ENCODE data around the gene PAGR1. TPM values are rescaled to one million over a fixed set of nuclear protein-coding genes. Genes with fewer than 3 reads are reported as not detected.

Gene PAGR1
- total and polyA plus RNA-seq, 2 of the 13 experiments (the other 11 are each of a cell fraction or from before 2014, with no cell fraction given), result 9.8 to 66.4 TPM

DNA sequence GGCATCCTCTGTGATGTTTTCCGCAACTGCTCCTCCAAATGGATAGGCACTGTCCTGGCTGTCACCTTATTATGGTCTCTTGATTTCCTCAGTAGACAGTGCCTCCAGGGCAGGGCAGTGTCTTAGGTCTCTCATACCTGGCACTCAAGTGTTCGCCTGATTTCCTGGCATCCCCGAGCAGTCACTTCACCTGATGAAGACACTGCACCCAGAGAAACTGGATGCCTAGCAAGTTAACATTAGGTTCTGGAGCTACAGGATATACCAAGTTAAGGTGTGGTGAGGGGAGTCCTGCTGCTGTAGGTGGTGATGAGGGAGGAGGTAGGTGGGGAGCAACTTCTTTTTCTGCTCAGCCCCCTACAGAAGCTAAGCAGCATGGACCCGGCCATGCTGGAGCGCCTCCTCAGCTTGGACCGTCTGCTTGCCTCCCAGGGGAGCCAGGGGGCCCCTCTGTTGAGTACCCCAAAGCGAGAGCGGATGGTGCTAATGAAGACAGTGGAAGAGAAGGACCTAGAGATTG is 13.5 kb upstream of the PAGR1 start:
- in situ Hi-C loops (cut with HindIII; ENCODE audit: extremely low pct_ligation_motif_present, low pct_unique_long_range_greater_than_20kb), result loop anchor here (25.0 kb wide), 1 partner anchor 860 kb away; the partner anchor contains the start of genes FBRS and PRR14

More for the DNA sequence above, 13.5 kb upstream of the PAGR1 start:
- H3K4me3 ChIP-seq (replicated peaks in 1 of 3; ENCODE audit: insufficient read depth in 1 of 3, low read depth in 2 of 3, low read length in 3 of 3), result no peak overlapping the region
- H3K9me3 ChIP-seq (ENCODE audit: low read length), result no peaks in the 10 kb centered on the region
- H4K20me1 ChIP-seq (ENCODE audit: insufficient read depth, low read length), result no peaks in the 10 kb centered on the region
- H3K27me3 ChIP-seq (ENCODE audit: control insufficient read depth in 1 of 2, insufficient read depth in 2 of 2, low read length in 2 of 2), result no peaks in the 10 kb centered on the region
- POLR2A ChIA-PET, result interaction anchor here (1.0 to 3.8 kb wide), 3 partner anchors 10 to 97 kb away, joined by 3 to 37 read pairs (median 4); partner anchors contain the start of genes KIF22, PRRT2 and SEZ6L2
- FAIRE-seq, result no peak
- H3K9ac ChIP-seq (ENCODE audit: insufficient read depth, low read depth, low read length), result no peak overlapping the region
- DNase-seq (ENCODE audit: low spot score), result no peak
- peaks cover 19% of the 10 kb centered on the region for H3K4me1 ChIP-seq (ENCODE audit: insufficient read depth, low read length)
- WGBS (ENCODE audit: low lambda C conversion rate), result 98% methylated on average over 8 of the region's 8 CpGs
- no peak overlapping the region for H3K4me2 ChIP-seq (ENCODE audit: low read depth, low read length)
- CTCF ChIA-PET (ENCODE audit: low intra/inter-chr PET ratio, low total read pairs), result no interaction called here
- TF ChIP-seq, protein P1, sequence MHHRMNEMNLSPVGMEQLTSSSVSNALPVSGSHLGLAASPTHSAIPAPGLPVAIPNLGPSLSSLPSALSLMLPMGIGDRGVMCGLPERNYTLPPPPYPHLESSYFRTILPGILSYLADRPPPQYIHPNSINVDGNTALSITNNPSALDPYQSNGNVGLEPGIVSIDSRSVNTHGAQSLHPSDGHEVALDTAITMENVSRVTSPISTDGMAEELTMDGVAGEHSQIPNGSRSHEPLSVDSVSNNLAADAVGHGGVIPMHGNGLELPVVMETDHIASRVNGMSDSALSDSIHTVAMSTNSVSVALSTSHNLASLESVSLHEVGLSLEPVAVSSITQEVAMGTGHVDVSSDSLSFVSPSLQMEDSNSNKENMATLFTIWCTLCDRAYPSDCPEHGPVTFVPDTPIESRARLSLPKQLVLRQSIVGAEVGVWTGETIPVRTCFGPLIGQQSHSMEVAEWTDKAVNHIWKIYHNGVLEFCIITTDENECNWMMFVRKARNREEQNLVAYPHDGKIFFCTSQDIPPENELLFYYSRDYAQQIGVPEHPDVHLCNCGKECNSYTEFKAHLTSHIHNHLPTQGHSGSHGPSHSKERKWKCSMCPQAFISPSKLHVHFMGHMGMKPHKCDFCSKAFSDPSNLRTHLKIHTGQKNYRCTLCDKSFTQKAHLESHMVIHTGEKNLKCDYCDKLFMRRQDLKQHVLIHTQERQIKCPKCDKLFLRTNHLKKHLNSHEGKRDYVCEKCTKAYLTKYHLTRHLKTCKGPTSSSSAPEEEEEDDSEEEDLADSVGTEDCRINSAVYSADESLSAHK (CRISPR knock-in tag; IDR thresholded peaks at IDR 0.05; ENCODE audit: borderline replicate concordance), result 0 out of 2 replicates have a peak, but pooled peaks have one; percentile 12
- TF ChIP-seq STAG1 (CRISPR knock-in tag; IDR thresholded peaks at IDR 0.05) (no peak), ZBTB20 (CRISPR knock-in tag; IDR thresholded peaks at IDR 0.05; ENCODE audit: borderline replicate concordance, low read depth) (no peak), ZSCAN22 (CRISPR knock-in tag; IDR thresholded peaks at IDR 0.05) (no peak), MTF2 (CRISPR knock-in tag; IDR thresholded peaks at IDR 0.05; ENCODE audit: borderline replicate concordance) (no peak), ZNF850 (CRISPR knock-in tag; conservative IDR thresholded peaks at IDR 0.05) (no peak), ZNF253 (CRISPR knock-in tag; IDR thresholded peaks at IDR 0.05; ENCODE audit: borderline replicate concordance) (no peak), ZNF605 (CRISPR knock-in tag; IDR thresholded peaks at IDR 0.05) (no peak), ZNF468 (CRISPR knock-in tag; IDR thresholded peaks at IDR 0.05) (no peak), RBM22 (optimal IDR thresholded peaks at IDR 0.05; ENCODE audit: low read length) (peak; percentile 45), ZNF350 (CRISPR knock-in tag; IDR thresholded peaks at IDR 0.05; ENCODE audit: borderline replicate concordance, low read depth) (no peak), ZNF460 (CRISPR knock-in tag; IDR thresholded peaks at IDR 0.05; ENCODE audit: borderline replicate concordance) (no peak), ZNF589 (CRISPR knock-in tag; conservative IDR thresholded peaks at IDR 0.05) (no peak), ZNF24 (IDR thresholded peaks at IDR 0.05) (no peak), POLR2AphosphoS5 (IDR thresholded peaks at IDR 0.05; ENCODE audit: low read depth, low read length) (0 out of 2 replicates have a peak, but pooled peaks have one; percentile 23), ZNF138 (CRISPR knock-in tag; IDR thresholded peaks at IDR 0.05; ENCODE audit: low read depth) (0 out of 2 replicates have a peak, but pooled peaks have one; percentile 63), ZNF652 (CRISPR knock-in tag; IDR thresholded peaks at IDR 0.05; ENCODE audit: borderline replicate concordance, low read depth) (no peak), CHD2 (IDR thresholded peaks at IDR 0.05; ENCODE audit: low read depth, low read length) (no peak)
- TF ChIP-seq, protein P2, sequence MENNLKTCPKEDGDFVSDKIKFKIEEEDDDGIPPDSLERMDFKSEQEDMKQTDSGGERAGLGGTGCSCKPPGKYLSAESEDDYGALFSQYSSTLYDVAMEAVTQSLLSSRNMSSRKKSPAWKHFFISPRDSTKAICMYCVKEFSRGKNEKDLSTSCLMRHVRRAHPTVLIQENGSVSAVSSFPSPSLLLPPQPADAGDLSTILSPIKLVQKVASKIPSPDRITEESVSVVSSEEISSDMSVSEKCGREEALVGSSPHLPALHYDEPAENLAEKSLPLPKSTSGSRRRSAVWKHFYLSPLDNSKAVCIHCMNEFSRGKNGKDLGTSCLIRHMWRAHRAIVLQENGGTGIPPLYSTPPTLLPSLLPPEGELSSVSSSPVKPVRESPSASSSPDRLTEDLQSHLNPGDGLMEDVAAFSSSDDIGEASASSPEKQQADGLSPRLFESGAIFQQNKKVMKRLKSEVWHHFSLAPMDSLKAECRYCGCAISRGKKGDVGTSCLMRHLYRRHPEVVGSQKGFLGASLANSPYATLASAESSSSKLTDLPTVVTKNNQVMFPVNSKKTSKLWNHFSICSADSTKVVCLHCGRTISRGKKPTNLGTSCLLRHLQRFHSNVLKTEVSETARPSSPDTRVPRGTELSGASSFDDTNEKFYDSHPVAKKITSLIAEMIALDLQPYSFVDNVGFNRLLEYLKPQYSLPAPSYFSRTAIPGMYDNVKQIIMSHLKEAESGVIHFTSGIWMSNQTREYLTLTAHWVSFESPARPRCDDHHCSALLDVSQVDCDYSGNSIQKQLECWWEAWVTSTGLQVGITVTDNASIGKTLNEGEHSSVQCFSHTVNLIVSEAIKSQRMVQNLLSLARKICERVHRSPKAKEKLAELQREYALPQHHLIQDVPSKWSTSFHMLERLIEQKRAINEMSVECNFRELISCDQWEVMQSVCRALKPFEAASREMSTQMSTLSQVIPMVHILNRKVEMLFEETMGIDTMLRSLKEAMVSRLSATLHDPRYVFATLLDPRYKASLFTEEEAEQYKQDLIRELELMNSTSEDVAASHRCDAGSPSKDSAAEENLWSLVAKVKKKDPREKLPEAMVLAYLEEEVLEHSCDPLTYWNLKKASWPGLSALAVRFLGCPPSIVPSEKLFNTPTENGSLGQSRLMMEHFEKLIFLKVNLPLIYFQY (CRISPR knock-in tag; IDR thresholded peaks at IDR 0.05; ENCODE audit: borderline replicate concordance), result no peak
- intact Hi-C loops (cut with micrococcal nuclease; ENCODE audit: unreplicated experiment), result no loop called here
- H3K36me3 ChIP-seq (replicated peaks in 1 of 2; ENCODE audit: control insufficient read depth in 1 of 2, insufficient read depth in 2 of 2, low read length in 2 of 2), result peaks cover 27 to 59% of the 10 kb centered on the region in 2 experiments
- no peak overlapping the region for H3K27ac ChIP-seq (ENCODE audit: extremely low read length, insufficient read depth, low read length)
- H2AFZ ChIP-seq (ENCODE audit: low read length), result no peak overlapping the region
- BruUV-seq (replicated peaks), result no TSS peak
- ATAC-seq, result no peak
- H3K79me2 ChIP-seq (ENCODE audit: insufficient read depth, low read length), result peaks cover 5% of the 10 kb centered on the region

Measured in HepG2 (cell line).